Measurements from ENCODE around the gene F11.
"Not testable (repeated sequence)": the region's sequence is repeated elsewhere in the genome, so short reads cannot be mapped to it uniquely, and the experiment has no call there.

The F11 gene

GRCh38 chr4:186300659-186301390 lies 34.8 kb downstream of the F11 start:
- DNase-seq = no peak

DNA sequence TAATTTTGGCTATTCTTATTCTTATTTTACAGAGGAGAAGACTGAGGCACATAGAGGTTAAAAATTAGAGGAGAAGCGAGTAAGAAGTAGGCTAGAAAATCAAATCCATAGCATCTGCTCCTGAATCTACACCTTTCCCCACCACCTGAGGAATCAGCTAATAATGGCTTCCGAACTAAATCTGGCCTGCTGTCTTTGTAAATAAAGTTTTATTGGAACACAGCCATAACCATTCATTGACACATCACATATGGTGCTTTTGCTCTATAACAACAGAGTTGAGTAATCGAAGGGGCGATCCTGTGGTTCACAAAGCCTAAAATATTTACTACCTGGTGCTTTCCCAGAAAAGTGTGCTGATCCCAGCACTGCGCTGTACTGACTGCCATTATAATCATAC lies 38.2 kb downstream of the F11 start:
- DNase-seq = no peak

DNA sequence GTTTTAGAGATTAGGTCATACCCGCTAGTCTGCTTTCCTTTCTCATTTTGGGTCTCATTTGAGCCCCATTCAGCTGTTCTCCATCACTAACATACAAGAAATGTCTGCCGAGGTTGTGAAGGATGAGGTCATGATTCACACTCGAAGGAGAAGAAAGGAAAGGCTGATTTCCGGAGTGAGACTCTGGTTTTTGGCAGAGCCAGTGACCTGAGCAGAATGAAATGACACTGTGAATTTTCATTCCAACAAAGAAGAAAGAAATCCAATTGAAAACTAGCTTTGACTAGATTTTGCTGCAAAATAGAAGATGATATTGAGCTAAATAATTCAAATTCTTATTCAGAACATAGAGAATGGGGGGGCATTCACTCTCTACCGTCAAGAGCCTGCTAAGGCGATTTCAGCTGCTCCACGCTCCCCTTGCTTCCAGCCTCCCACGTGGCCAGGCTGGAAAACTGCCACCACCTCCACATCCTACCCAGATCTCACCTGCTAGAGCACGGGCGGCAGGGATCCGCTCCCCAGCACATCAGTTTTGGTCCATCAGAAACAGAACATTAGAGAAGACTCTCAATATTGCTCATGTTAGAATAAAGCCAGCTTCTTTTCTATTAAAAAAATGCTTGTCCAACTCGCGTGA lies 39.0 kb downstream of the F11 start:
- DNase-seq = no peak

- DNase-seq = no peak
These were observed 41.5 kb downstream of the F11 start for GRCh38 chr4:186307497-186307896.

DNA sequence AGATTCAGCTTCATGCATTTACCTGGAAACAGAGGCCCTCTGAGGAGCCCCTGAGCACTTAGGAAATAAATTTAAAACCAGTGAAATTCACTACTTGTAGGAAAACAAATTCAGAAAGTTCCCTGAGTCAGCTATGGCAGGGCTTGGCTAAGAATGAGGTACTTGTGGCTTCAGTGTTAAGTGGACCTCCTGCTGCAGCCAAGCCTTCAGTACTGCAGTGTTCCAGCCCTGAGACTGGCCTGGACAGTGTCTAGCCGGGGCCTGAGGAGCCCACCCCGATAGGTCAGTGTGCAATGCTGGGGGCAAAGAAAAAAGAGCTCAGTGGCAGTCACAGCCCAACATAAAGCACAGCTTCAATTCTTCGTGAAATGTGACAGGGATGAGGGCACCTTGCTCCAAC lies 41.9 kb downstream of the F11 start:
- no peak for DNase-seq

GRCh38 chr4:186318481-186318880 lies 52.5 kb downstream of the F11 start:
- no peak for DNase-seq

DNA sequence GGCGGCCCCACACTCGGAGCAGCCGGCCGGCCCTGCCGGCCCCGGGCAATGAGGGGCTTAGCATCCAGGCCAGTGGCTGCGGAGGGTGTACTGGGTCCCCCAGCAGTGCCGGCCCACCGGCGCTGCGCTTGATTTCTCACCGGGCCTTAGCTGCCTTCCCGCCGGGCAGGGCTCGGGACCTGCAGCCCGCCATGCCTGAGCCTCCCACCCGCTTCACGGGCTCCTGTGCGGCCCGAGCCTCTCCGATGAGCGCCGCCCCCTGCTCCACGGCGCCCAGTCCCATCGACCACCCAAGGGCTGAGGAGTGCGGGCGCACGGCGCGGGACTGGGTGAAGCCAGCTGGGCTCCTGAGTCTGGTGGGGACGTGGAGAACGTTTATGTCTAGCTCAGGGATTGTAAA lies 58.7 kb downstream of the F11 start:
- not testable (repeated sequence) for DNase-seq

GRCh38 chr4:186326391-186326790 lies 60.4 kb downstream of the F11 start:
- DNase-seq = no peak

DNA sequence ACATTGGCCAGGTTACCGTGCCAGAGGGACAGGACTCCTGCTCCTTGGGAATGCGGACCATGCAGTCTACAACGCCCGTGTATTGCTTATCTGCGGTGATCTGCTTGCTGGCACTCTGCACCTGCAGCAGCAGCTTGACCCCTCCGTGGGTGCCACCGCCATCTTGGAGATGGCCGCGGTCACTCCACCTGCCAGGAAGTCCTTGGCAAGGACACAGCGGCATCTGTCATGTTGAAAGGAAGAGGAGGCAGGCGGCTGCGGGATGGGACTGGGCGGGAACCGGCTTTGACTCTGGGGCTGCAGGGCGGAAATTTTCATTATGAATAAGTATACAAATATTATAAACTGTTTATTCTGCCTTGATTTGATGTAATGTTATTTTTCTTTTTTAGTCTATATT lies 63.4 kb downstream of the F11 start:
- no peak for DNase-seq

GRCh38 chr4:186330368-186330767 lies 64.4 kb downstream of the F11 start:
- DNase-seq = no peak

- no peak for DNase-seq
These were observed 69.8 kb downstream of the F11 start for GRCh38 chr4:186335793-186336192.
